Lung (tissue), 12 donors: ENCODE results near the gene CHRDL2. TPM values are rescaled to one million over a fixed set of nuclear protein-coding genes. Genes with fewer than 3 reads are reported as not detected.

Experiments
- ATAC-seq: fragments of 200-7000 bp; cut with Tn5 transposase; one replicate; pipeline ENCODE4 v1.9.1; 2020; ENCODE audit warnings: moderate number of reproducible peaks; ENCODE audit not compliant: insufficient read depth, low FRiP score
- DNase-seq, 3 donors: peaks; one replicate each; pipeline ENCODE4 v3.0.0-alpha.2; 2013 to 2017
- H3K27ac ChIP-seq, 2 donors: one replicate each; pipeline ENCODE4 v1.5.1; 2013; ENCODE audit warnings: mild to moderate bottlenecking in 2 of 2, moderate library complexity in 2 of 2, control low read depth in 1 of 2, inconsistent platforms in 1 of 2, low read depth in 1 of 2, low read length in 1 of 2
- H3K27me3 ChIP-seq, 3 donors: one replicate each; pipeline ENCODE4 v1.5.1; 2013; ENCODE audit warnings: low read length in 2 of 3; ENCODE audit not compliant: control insufficient read depth in 3 of 3, insufficient read depth in 3 of 3
- H3K36me3 ChIP-seq, 4 donors: one replicate each; pipeline ENCODE4 v1.5.1; 2013; ENCODE audit warnings: low read length in 4 of 4, mild to moderate bottlenecking in 1 of 4, moderate library complexity in 1 of 4; ENCODE audit not compliant: control insufficient read depth in 4 of 4, insufficient read depth in 4 of 4
- H3K4me1 ChIP-seq, 5 donors: one replicate each; pipeline ENCODE4 v1.5.1; 2013; ENCODE audit warnings: low read length in 5 of 5, mild to moderate bottlenecking in 2 of 5, moderate library complexity in 1 of 5; ENCODE audit not compliant: control insufficient read depth in 5 of 5, insufficient read depth in 5 of 5
- H3K4me3 ChIP-seq: one replicate; pipeline ENCODE4 v1.5.1; 2013; ENCODE audit warnings: mild to moderate bottlenecking, control low read depth, moderate library complexity
- H3K9ac ChIP-seq, 2 donors: one replicate each; pipeline ENCODE4 v1.5.1; 2013; ENCODE audit warnings: low read length in 2 of 2, control low read depth in 1 of 2; ENCODE audit not compliant: insufficient read depth in 1 of 2
- H3K9me3 ChIP-seq, 4 donors: one replicate each; pipeline ENCODE4 v1.5.1; 2013; ENCODE audit warnings: low read length in 3 of 4, mild to moderate bottlenecking in 1 of 4, moderate library complexity in 1 of 4; ENCODE audit not compliant: control insufficient read depth in 4 of 4, insufficient read depth in 3 of 4
- CTCF ChIP-seq: IDR thresholded peaks from 2 replicates; pipeline ENCODE4 v1.5.1; 2012; ENCODE audit warnings: mild to moderate bottlenecking; ENCODE audit errors: control extremely low read depth, extremely low read depth
- WGBS, 2 donors: extraction: QIAGEN DNeasy Blood & Tissue Kit; methylation state at CpG; one replicate each; pipeline ENCODE4 v1.1.7; 2013; 5-methylcytosine and 5-hydroxymethylcytosine counted together
- polyA plus RNA-seq, 2 donors: library from polyadenylated mRNA; stranded (reverse); fragments of 200-250 nt; gene quantifications; one replicate each; pipeline ENCODE4 v1.2.1, GENCODE V29; 2013
- total RNA-seq, 2 donors: library from RNA; depleted of rRNA in 1 of 2; stranded (reverse); fragments of >200 nt in 1 of 2; gene quantifications; one replicate each; pipeline ENCODE4 v1.2.1, GENCODE V29; 2014 to 2021
- donor health status: control.
- donor health status: control.
- donor health status: Bipolar disorder and iron deficiency.
- donor health status: healthy.
- donor health status: DM: yes; HTN: yes; CAD: no.

Gene CHRDL2
- total and polyA plus RNA-seq, 4 donors, result 1.7 to 5.9 (median 4.8) TPM

- Histone ChIP-seq H3K9me3 (no peaks in the 10 kb centered on the region), H3K4me3 (no peak overlapping the region), H3K27me3 (no peaks in the 10 kb centered on the region), H3K4me1 (peaks cover 0 to 12% (median 6%) of the 10 kb centered on the region in 5 donors), H3K9ac (no peak overlapping the region), H3K36me3 (no peaks in the 10 kb centered on the region), H3K27ac (no peak overlapping the region)
- TF ChIP-seq CTCF, result no peak
- ATAC-seq (no peak), DNase-seq (no peak)
- 84 to 85% methylated on average over 10 of the region's 10 CpGs for whole genome bisulfite sequencing, 2 donors
Measured at GRCh38 chr11:74707602-74708510, 23.4 kb downstream of the CHRDL2 start.

GRCh38 chr11:74707182-74707581 is 24.0 kb downstream of the CHRDL2 start:
- no peaks in the 10 kb centered on the region for H3K9me3 ChIP-seq
- no peak overlapping the region for H3K27ac ChIP-seq
- ATAC-seq, result no peak
- DNase-seq, result no peak
- H3K4me1 ChIP-seq, result peaks cover 0 to 12% (median 6%) of the 10 kb centered on the region in 5 donors
- no peak for TF ChIP-seq CTCF
- no peaks in the 10 kb centered on the region for H3K27me3 ChIP-seq
- H3K9ac ChIP-seq, result no peak overlapping the region
- 95 to 98% methylated on average over 3 of the region's 3 CpGs for WGBS, 2 donors
- no peaks in the 10 kb centered on the region for H3K36me3 ChIP-seq
- H3K4me3 ChIP-seq, result no peak overlapping the region

- Histone ChIP-seq H3K9ac (no peak overlapping the region), H3K9me3 (no peaks in the 10 kb centered on the region), H3K4me3 (no peak overlapping the region), H3K4me1 (peaks cover 0 to 3% (median 0%) of the 10 kb centered on the region in 5 donors), H3K27me3 (no peaks in the 10 kb centered on the region), H3K27ac (no peak overlapping the region), H3K36me3 (no peaks in the 10 kb centered on the region)
- no peak for ATAC-seq
- 95% methylated on average over 13 of the region's 13 CpGs for WGBS, 2 donors
- TF ChIP-seq CTCF, result no peak
- no peak for DNase-seq
Measured at GRCh38 chr11:74703211-74703610, 28.0 kb downstream of the CHRDL2 start.
